ENCODE results near the gene C2orf80.

DNA sequence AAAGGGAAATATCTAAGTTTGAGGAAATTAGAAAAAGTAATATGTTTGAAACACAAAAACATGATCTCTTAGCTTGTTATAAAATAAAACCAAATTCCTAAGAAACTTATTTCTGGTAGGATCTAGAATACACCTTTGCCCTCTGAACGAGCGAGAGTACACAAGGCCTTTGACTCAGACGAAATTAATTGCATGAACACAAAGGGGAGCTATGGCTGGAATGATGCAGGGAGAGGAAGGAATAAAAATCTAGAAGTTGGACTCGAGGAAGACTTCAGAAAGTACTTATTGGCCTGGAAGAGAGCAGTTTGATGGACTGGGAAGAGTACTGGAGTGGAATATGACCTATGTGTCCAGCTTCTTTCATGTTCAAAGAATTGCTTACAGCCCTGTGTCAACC lies 64.6 kb downstream of the C2orf80 start:
- TF ChIP-seq, protein P1, sequence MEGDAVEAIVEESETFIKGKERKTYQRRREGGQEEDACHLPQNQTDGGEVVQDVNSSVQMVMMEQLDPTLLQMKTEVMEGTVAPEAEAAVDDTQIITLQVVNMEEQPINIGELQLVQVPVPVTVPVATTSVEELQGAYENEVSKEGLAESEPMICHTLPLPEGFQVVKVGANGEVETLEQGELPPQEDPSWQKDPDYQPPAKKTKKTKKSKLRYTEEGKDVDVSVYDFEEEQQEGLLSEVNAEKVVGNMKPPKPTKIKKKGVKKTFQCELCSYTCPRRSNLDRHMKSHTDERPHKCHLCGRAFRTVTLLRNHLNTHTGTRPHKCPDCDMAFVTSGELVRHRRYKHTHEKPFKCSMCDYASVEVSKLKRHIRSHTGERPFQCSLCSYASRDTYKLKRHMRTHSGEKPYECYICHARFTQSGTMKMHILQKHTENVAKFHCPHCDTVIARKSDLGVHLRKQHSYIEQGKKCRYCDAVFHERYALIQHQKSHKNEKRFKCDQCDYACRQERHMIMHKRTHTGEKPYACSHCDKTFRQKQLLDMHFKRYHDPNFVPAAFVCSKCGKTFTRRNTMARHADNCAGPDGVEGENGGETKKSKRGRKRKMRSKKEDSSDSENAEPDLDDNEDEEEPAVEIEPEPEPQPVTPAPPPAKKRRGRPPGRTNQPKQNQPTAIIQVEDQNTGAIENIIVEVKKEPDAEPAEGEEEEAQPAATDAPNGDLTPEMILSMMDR (IDR thresholded peaks at IDR 0.05) = no peak
- no peak for TF ChIP-seq EZH2 (IDR thresholded peaks at IDR 0.05; ENCODE audit: borderline replicate concordance, insufficient read depth, low read depth, low read length, poor library complexity, severe bottlenecking)

Data from B cell (primary cell).